T-helper 9 cell (primary cell): ENCODE measurements around the gene SARS1.

ENCODE experiments used
- DNase-seq: peaks from one replicate; pipeline ENCODE4 v3.0.0-alpha.2; 2020

The SARS1 gene

DNA sequence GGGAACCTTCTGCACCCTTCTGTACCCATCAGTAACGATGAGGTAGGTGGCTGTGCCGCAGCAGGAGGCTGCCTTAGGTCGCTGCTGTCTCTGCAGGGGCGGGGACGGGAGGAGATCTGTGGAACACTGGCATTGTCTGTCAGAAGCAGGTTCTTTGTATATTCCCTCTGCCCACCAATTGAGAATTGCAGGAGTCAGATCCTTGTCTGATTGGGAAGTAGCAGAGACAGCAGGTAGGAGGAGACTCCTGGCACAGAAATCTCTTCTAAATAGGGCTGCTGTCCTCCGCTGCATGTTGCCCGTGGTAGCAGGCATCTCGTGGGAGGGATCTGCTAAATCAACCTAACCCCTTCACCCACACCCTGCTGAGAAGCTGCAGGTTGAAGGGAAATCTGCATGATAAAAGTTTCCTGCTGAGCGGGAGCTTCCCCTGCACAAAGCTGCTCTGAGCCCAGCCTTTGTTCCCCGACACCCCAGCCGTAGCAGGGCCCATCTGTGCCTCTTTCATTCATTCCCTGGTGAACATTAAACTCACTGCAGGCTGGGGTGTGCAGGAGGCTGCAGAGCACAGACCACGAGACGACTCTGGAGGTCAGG, 15.9 kb downstream of the SARS1 start:
- no peak for DNase-seq

DNA sequence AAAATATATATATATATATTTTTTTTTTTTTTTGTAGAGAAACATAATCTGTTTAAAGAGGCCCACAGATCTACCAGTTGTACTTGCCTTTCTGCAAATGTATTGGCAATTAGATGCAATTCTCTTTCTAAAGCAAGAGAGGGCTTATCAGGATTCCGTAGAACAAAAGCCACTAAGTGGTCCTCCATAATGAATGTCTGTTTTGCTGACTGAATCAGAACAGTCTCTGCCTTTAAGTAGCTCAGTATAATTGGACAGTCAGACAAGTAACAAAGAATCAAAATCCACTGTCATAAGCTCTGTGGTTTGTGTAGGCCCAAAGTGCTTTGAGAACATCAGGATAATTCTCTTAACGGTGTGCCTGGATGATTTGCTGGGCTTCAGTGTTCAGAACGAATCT, 17.3 kb downstream of the SARS1 start:
- DNase-seq: no peak

DNA sequence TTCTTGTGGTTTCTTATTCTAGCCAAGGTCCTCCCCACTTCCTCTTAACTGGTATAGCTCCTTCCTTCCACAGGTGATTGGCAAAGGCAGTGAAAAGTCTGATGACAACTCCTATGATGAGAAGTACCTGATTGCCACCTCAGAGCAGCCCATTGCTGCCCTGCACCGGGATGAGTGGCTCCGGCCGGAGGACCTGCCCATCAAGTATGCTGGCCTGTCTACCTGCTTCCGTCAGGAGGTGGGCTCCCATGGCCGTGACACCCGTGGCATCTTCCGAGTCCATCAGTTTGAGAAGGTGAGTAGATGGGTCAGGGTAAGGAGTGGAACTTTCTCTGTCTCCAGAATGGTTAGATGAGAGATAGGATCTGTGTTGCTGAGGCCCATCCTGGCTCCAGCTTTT, 21.4 kb downstream of the SARS1 start:
- DNase-seq: no peak

DNA sequence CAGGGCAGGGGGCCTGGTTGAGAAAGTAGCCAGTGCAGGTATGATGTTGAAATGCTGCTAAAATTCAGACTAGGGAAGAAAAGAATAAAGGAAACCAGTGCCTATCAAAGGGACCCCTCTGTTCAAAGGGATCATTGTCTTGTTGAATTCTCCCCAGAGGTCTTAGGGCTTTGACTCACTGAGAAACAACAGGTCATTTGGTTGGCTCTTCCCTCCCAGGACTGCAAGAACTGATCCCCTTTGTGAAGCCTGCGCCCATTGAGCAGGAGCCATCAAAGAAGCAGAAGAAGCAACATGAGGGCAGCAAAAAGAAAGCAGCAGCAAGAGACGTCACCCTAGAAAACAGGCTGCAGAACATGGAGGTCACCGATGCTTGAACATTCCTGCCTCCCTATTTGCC, 23.8 kb downstream of the SARS1 start:
- no peak for DNase-seq

DNA sequence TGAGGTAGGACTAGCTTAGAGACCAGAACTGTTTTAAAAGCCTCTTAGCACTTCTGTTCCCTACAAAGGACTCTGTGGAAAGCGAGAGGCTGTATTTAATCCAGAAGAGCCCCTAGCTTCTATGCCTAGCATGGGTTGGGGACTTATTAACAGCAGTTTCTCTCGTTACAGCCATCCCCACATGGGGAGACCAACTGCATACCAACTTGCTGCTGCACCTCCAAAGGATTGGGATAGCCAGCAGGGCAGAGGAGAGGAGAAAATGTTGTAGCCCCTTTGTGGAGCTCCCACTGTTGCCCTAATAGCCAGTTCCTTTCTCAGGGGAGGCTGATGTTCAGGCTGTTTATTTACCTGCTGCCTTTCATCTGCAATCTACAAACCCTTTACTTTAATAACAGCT, 24.7 kb downstream of the SARS1 start:
- no peak for DNase-seq

DNA sequence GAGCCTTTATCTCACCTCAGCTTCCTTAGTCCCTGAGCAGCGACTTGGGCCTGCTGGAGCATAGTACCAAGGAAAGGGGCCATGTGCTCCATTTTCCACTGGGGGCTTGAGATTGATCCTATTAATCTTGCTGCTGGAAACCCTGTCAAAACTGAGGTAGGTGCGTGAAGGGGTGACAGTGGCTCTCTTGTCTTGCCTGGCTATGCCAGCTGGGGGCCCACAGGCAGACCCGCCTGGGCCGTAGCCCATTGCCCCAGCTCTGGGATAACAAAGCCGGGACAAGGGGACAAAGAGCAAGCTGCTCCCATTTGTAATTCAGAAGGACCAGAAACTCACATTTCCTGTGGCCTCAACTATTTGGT, 25.3 kb downstream of the SARS1 start:
- no peak for DNase-seq

DNA sequence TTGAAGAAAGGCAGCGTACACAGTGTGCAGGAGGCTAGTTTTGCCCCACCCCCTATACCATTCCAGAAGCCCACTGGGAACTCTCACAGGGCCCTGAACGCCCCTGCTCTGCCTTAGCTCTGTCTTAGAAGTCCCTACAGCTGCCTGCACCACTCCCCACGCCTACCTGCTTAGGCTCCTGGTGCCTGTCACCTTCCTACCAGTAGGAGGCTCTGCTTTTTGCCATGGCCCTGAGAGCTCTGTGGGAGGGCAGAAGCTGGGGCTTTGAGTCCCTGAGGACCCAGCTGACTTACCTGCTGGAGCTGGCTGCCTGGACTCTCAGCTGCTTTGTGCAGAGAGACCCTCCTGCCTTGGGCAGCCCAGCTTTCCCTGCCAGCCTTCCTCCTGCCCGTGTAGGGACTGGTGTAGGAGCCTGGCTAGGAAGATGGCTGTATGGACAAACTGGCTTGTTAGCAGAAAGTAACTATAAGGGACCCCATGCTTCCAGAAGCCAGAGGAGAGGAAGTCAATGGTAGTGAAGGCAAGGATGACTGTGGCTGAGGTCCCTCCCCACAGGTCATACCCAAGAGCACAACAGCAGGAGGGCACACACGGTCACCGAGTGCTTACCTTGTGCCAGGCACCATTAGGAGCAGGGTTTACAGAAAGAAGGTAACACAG, 25.8 kb downstream of the SARS1 start:
- DNase-seq: no peak

DNA sequence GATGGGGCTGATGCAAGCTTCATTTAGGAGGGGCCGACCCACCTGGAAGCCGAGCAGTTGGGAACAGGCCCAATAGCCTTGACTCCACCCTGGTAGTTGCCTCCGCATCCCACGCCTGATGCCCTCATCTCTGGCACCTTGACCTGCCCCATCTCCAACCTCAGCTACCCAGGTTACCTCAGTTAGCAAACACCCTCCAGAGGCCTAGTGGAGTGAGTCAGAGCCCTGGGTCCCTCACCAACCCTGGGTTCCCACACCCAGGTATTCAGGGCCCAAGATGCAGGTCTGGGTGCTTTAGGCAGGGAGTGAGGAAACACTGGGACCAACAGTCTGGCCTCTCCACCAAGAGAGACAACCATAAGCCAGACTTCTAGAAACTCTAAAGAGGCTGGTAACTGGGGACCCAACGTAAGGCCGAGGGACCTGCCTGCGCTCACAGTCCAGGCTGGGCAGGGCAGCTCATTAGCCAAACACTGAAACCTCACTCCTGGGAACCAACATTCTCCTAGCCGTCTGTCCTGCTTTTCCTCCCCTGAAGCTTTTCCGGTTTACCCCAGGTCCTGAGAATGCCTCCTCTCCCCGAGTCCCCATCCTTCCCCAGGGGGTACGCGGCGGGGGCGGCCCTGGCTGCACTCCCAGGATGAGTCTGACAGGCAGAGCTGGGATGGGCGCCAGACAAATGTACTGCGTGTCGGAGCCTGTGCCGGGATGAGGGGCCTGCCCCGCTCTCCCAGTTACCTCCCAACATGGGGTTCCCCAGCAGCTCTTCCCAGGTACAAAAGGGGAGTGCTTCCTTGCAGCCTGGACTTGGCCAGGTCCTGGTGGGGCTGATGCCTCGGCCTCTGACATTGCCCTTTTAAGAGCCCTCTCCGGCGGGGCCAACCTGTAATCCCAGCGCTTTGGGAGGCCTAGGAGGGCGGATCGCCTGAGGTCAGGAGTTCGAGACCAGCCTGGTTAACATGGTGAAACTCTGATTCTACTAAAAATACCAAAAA, 26.7 kb downstream of the SARS1 start:
- DNase-seq: no peak

DNA sequence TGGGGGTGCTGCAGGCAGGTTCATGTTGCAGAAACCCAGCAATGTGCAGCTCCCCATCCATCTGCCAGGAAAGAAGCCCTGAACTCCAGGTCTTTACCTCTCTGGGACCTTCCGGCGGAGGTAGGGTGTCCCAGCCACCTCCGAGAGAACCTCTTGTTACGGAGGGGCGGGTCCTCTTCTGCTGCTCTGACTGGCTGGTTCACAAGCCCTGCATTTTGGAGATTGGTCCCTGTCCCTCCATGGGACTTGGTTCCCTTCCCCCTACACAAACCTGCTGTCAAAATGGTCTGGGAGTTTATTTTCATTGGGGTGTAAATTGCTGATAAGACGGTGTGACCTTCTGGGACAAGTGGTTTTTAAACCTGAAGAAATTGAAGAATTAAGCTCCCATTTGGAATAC, 27.6 kb downstream of the SARS1 start:
- no peak for DNase-seq

DNA sequence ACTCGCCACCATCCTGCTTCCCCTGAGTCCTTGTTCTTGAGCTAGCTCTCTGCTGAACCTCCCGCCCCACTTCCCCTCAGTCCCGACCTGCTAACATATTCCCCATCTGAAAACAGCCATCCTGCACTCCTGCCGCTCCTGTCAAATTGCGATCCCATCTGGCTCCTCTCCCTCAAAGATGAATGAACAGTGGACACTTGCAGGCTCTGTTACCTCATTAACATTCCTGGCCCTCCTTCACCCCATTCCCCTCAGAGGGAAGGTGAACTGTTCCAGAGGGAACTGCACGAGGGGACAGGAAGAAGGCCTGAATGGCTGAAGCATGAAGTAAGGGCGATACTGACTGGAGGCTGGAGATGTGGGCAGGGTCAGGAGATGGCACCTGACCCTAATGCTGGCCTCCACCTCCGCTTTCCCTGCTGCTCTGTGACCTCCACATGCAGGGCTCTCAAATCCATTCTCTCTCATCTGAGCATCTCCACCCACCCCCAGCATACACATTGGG, 28.2 kb downstream of the SARS1 start:
- no peak for DNase-seq

DNA sequence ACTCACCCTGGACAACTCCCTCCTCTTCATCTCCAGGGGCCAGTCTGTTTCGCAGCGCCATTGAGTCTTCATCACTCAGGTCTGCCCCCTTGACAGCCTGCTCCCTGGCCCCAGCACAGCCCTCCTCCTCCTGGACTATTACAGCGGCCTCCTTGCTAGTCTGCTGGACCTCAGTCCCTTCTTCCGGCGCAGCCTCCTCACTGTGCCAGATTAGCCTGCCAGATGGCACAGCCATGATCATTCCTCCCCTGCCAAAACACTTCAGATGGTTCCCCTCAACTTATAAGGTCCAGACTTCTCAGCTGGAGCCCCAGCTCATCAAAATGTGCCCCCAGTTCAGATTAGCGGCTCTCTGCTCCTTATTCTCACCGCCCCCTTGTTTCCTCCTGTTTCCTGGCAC, 28.7 kb downstream of the SARS1 start:
- no peak for DNase-seq

DNA sequence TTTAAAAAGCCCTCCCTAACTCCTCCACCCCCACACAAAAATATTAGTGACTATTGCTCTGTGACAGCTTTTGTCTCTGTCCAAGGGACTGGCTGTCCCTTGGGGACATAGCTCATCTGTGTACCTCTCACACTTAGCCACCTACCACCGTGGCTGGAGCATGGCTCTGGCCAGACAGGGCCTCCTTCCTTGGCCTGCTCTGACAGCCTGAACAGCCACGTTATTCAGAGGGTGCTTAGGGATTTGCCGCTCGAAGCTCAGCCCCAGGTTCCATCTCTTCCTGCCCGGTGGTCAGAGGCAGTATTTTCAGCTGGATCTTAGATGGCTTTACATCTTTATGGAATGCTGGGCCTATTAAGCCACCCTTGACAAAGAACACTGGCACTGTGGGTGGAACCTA, 29.5 kb downstream of the SARS1 start:
- no peak for DNase-seq

DNA sequence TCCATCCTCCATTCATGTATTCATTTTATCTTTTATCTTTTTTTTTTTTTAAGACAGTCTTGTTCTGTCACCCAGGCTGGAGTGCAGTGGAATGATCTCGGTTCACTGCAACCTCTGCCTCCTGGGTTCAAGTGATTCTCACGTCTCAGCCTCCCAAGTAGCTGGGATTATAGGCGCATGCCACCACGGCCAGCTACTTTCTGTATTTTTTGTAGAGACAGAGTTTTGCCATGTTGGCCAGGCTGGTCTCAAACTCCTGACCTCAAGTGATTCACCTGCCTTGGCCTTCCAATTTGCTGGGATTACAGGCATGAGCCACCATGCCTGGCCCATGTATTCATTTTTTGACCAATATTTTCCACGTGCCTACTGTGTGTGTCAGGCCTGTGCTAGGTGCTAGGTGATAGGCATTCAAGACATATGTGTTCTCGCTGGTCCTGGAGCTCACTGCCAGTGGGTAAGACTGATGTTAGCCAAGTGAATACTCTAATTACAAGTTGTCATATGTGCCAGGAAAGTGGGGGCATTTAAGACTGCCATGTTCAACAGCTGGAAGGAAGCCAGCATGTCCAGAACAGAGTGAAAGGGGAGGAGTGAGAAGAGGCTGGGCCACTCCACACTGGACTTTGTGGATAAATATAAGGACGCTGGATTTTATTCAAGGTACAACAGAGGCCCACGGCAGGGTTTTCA, 30.3 kb downstream of the SARS1 start:
- no peak for DNase-seq

DNA sequence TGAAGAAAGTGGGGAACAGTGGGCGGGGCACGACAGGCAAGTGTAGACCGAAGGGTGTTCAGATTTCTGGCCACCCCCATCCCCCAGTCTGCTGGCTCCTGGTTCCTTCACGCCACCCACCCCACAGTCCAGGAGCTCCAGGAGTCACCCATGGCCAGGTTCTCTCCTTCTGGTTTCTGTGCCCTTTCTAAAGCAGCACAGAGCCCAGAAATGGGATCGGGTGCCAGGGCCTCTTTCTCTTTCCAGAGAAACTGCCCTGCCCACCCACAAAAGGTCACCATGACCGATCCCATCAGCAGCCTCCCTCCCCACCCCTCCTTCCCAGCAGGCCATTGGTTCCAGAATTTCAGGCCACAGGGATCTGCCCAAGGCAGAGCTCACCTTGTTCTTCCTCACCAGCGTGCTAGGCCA, 32.4 kb downstream of the SARS1 start:
- no peak for DNase-seq

DNA sequence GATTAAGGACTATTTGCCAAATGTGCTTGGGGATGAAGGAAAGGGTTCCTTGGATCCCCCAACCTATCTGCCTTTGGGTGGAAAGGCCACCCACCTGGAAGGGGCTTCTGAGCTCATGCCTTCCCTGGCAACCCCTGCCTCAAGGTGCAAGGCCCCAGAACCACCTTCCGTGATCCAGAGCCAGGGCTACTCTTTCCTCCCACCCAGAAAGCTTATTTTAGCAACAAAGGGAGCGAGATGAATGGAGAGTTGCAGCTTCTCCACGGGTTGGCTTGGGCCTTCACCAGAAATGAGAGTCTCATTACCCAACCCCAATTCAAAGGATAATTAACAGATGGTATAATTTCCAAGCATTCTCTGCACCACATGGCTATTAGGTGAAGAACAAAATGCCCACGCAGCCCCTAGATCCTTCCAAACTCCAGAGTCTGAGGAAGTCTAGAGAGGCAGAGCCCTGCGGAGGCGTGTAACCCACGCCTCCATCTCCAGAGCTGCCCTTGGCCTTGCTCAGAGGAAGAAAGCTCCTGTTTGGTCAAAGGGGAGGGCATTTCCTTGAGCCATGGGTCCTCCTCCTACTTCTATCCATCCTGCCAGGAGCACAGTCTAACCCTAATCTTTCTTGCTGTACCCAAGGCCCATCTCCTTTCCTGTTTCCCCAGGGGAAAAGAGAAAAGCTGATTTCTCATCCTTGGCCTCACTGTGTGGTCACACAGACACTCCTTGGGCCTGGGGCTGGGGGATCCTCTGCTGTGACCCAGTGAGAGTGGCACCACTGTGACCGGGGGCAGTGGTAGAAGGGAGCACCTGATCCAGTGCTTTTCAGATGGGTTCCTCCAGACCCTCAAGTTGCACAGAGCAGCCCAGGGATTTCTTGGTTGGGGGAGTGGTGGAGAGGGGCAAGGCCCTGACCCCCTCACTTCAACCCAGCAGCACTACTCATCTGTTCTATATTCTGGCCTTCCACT, 34.0 kb downstream of the SARS1 start:
- no peak for DNase-seq

DNA sequence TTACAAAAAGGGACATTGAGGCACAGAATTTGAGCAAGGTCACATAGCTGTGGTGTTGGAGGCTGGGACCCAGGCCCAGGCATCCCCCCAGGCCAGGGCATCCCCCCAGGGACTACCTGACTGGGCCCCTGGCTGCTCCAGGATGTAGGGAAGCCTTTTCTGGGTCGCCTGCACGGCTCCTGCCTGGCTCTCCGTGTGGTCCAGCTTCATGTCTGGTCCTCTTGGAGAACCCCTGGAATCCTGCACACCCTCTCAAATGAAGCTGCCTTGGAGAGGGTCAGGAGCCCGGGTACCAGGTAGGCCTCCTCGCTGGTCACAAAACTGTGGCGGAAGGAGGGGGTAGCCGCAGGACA, 34.7 kb downstream of the SARS1 start:
- DNase-seq: no peak

DNA sequence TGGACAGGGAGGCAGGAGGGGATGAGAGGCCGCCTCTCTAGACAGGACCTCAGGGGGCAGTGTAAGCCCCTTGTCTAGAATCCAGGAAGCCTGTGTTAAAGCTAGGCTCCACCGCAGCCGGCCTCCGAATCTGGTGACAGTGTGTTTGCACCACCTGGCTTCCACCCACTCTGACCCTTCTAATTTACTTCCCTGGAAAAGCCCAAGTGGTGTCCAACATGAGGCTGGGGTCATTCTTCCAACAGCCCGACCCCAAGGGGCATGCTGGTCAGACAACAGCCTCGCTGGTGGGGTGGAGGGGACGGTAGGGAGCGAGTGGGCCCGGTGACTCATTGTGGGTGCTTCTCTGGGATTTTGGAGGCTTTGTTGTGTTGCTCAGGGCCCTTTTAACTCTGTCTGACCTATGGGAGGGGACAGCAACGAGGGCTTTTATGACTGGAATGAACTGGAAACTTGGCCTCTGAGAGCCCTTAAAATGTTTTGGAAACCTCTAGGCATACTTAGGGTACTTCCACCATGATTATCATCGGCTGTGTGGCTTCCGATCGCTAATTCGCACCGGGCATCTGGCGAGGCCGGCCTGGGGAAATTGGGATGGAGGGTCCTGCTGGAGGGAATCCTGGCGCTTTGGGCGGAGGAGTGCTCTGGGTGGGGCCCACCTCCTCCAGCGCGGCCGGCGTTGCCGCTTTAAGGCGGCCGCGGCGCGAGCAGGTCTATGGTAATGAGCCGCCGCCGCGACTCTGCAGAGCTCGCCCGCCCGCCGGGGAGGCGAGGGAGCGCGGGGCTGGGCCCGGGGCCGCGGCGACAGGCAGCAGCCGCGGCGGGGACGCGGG, 35.3 kb downstream of the SARS1 start, which contains the start of gene CELSR2:
Gene CELSR2, plus strand, starts transcription at position 743 of the 833 bp plus-strand sequence. CDS start 541 bp downstream, outside the sequence.
- DNase-seq: peak; percentile 58

DNA sequence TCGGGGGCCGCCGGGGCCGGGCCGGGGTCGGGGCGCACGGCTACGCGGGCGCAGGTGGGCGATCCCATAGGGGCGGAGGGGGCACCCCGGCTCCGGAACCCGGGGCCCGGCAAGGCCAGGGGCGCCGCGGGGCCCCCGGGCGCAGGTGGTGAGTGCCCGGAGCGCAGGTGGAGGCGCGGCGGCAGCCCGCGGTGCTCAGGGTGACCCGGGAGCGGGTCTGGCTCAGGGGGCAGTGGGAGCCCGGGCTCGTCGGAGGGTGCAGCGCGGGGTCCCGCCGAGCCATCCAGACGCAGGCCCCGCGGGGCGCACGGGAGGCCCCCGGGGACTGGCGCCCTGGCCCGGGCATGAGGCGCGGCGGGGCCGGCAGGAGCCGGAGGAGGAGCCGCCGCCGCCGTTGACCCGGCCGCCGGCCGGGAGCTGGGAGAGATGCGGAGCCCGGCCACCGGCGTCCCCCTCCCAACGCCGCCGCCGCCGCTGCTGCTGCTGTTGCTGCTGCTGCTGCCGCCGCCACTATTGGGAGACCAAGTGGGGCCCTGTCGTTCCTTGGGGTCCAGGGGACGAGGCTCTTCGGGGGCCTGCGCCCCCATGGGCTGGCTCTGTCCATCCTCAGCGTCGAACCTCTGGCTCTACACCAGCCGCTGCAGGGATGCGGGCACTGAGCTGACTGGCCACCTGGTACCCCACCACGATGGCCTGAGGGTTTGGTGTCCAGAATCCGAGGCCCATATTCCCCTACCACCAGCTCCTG, 36.1 kb downstream of the SARS1 start:
- DNase-seq: no peak

DNA sequence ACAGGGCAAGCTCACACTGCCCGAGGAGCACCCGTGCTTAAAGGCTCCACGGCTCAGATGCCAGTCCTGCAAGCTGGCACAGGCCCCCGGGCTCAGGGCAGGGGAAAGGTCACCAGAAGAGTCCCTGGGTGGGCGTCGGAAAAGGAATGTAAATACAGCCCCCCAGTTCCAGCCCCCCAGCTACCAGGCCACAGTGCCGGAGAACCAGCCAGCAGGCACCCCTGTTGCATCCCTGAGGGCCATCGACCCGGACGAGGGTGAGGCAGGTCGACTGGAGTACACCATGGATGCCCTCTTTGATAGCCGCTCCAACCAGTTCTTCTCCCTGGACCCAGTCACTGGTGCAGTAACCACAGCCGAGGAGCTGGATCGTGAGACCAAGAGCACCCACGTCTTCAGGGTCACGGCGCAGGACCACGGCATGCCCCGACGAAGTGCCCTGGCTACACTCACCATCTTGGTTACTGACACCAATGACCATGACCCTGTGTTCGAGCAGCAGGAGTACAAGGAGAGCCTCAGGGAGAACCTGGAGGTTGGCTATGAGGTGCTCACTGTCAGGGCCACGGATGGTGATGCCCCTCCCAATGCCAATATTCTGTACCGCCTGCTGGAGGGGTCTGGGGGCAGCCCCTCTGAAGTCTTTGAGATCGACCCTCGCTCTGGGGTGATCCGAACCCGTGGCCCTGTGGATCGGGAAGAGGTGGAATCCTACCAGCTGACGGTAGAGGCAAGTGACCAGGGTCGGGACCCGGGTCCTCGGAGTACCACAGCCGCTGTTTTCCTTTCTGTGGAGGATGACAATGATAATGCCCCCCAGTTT, 36.9 kb downstream of the SARS1 start:
- no peak for DNase-seq
